ENCODE measurements around the gene L3MBTL4.

- TF ChIP-seq POLR2A (IDR thresholded peaks at IDR 0.05; ENCODE audit: low read depth, low read length) (no peak), TAF1 (IDR thresholded peaks at IDR 0.05; ENCODE audit: low read depth, low read length) (no peak), POLR2AphosphoS5 (IDR thresholded peaks at IDR 0.05; ENCODE audit: low read depth, low read length) (no peak), SPI1 (IDR thresholded peaks at IDR 0.05; ENCODE audit: low read depth, low read length) (no peak)
Measured at GRCh38 chr18:6022845-6023244, 391.9 kb downstream of the L3MBTL4 start.

Data from GM12891 (cell line).